ENCODE results near the gene UBAC2. TPM values are rescaled to one million over a fixed set of nuclear protein-coding genes. Genes with fewer than 3 reads are reported as not detected.

Gene UBAC2
- total and polyA plus RNA-seq, 2 experiments from 2014 or later: 71.2 to 130 TPM

- Histone ChIP-seq H3K27me3 (no peaks in the 10 kb centered on the region), H3K4me3 (no peak overlapping the region), H3K36me3 (no peaks in the 10 kb centered on the region), H3K9me3 (ENCODE audit: low read depth) (no peaks in the 10 kb centered on the region), H3K4me1 (ENCODE audit: low read depth) (peaks cover 33% of the 10 kb centered on the region), H3K27ac (peak overlapping the region; percentile 19)
- DNase-seq (ENCODE audit: low read depth in 1 of 2, low spot score in 1 of 2): no peak
- no peak for TF ChIP-seq CTCF (IDR thresholded peaks at IDR 0.05; ENCODE audit: low read depth, low read length)
Observed at GRCh38 chr13:99305566-99305965, 104.9 kb downstream of the UBAC2 start.

GRCh38 chr13:99307247-99307646 is 106.6 kb downstream of the UBAC2 start, which contains the start of gene GPR183:
Gene GPR183, minus strand, starts transcription at chr13:99307399. Its CDS starts 11,254 bp downstream, at chr13:99296145.
- no peaks in the 10 kb centered on the region for H3K9me3 ChIP-seq (ENCODE audit: low read depth)
- H3K36me3 ChIP-seq: no peaks in the 10 kb centered on the region
- DNase-seq (ENCODE audit: low read depth in 1 of 2, low spot score in 1 of 2): peak in 1 of 2 donors; percentile 82
- TF ChIP-seq CTCF (IDR thresholded peaks at IDR 0.05; ENCODE audit: low read depth, low read length): no peak
- H3K27ac ChIP-seq: peak within 1 kb of the TSS; percentile 98
- peak within 1 kb of the TSS; percentile 46 for H3K4me3 ChIP-seq
- no peaks in the 10 kb centered on the region for H3K27me3 ChIP-seq
- peaks cover 33% of the 10 kb centered on the region for H3K4me1 ChIP-seq (ENCODE audit: low read depth)

GRCh38 chr13:99307648-99308339 is 107.1 kb downstream of the UBAC2 start:
- Histone ChIP-seq H3K4me1 (ENCODE audit: low read depth) (peaks cover 33% of the 10 kb centered on the region), H3K27me3 (no peaks in the 10 kb centered on the region), H3K9me3 (ENCODE audit: low read depth) (no peaks in the 10 kb centered on the region), H3K4me3 (peak overlapping the region; percentile 46), H3K27ac (peak overlapping the region; percentile 98), H3K36me3 (no peaks in the 10 kb centered on the region)
- no peak for TF ChIP-seq CTCF (IDR thresholded peaks at IDR 0.05; ENCODE audit: low read depth, low read length)
- DNase-seq (ENCODE audit: low read depth in 1 of 2, low spot score in 1 of 2): peak; percentile 61 to 82

- TF ChIP-seq CTCF (IDR thresholded peaks at IDR 0.05; ENCODE audit: low read depth, low read length): no peak
- Histone ChIP-seq H3K4me3 (no peak overlapping the region), H3K4me1 (ENCODE audit: low read depth) (peaks cover 35% of the 10 kb centered on the region), H3K36me3 (no peaks in the 10 kb centered on the region), H3K9me3 (ENCODE audit: low read depth) (no peaks in the 10 kb centered on the region), H3K27me3 (no peaks in the 10 kb centered on the region), H3K27ac (peak overlapping the region; percentile 98)
- peak in 1 of 2 donors; percentile 48 for DNase-seq (ENCODE audit: low read depth in 1 of 2, low spot score in 1 of 2)
Observed at GRCh38 chr13:99308471-99309087, 107.9 kb downstream of the UBAC2 start.

GRCh38 chr13:99310382-99311031 is 109.9 kb downstream of the UBAC2 start:
- DNase-seq (ENCODE audit: low read depth in 1 of 2, low spot score in 1 of 2): peak in 1 of 2 donors; percentile 54
- Histone ChIP-seq H3K9me3 (ENCODE audit: low read depth) (no peaks in the 10 kb centered on the region), H3K4me1 (ENCODE audit: low read depth) (peaks cover 28% of the 10 kb centered on the region), H3K27ac (no peak overlapping the region), H3K36me3 (no peaks in the 10 kb centered on the region), H3K4me3 (no peak overlapping the region), H3K27me3 (no peaks in the 10 kb centered on the region)
- TF ChIP-seq CTCF (IDR thresholded peaks at IDR 0.05; ENCODE audit: low read depth, low read length): no peak
